Activated T-helper 9 cell treated with anti-CD3 and anti-CD28 coated beads, Interleukin-2, amount 50 U/mL, for 16 hours (primary cell): ENCODE results near the gene PELO.
"Not testable (repeated sequence)": the region's sequence is repeated elsewhere in the genome, so short reads cannot be mapped to it uniquely, and the experiment has no call there.

Experiments used
- DNase-seq: peaks from one replicate; pipeline ENCODE4 v3.0.0-alpha.2; 2020; ENCODE audit warnings: low read depth

The PELO gene, protein sequence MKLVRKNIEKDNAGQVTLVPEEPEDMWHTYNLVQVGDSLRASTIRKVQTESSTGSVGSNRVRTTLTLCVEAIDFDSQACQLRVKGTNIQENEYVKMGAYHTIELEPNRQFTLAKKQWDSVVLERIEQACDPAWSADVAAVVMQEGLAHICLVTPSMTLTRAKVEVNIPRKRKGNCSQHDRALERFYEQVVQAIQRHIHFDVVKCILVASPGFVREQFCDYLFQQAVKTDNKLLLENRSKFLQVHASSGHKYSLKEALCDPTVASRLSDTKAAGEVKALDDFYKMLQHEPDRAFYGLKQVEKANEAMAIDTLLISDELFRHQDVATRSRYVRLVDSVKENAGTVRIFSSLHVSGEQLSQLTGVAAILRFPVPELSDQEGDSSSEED

DNA sequence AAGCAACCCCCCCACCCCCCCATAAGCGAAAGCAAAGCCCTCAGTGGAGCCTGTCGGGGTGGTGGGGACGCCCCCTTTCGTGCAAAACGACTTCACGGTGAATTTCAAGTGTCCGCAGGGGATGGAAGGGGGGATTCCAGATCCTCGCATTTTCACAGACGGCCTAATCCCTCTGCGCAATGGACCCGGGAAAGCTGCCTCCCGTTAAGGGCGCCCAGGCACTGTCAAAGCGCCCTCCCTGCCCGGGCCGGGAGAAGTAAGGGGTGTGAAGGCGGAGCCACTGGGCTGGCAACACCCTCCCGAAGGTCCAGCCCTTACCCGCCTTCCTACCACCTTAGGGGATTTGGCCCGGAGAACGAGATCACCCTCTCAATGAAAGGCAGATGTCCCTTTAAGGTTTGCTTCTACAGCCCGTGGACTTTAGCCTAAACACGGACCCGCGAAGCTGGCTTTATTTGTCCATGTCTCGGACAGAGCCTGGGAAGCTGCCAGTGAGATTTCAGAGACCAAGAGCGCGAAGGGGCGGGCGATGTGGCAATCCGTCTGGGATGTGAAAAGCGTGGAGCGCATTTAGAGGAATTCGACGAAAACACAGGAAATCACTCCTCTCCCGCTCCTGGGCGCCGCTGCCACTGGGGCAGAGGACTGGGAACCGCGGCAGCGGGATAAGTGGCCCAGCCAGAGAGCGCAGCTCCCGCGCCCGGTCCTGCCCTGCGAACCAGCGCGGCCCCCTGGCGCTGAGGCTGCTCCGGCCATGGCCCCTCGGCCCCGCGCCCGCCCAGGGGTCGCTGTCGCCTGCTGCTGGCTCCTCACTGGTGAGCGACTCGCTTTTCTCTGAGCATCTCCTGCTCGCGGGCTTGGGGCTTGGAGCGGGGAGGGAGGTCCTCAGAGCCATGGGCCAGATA is at the start of gene PELO, which contains the start of gene ITGA1:
TSS of gene PELO (plus strand) at position 317 of the 905 bp plus-strand sequence. CDS start 12,479 bp downstream, outside the sequence.
TSS of gene ITGA1 (plus strand) at position 317 of the 905 bp plus-strand sequence. CDS start at position 755, 438 bp downstream.
- DNase-seq = peak; percentile 46

DNA sequence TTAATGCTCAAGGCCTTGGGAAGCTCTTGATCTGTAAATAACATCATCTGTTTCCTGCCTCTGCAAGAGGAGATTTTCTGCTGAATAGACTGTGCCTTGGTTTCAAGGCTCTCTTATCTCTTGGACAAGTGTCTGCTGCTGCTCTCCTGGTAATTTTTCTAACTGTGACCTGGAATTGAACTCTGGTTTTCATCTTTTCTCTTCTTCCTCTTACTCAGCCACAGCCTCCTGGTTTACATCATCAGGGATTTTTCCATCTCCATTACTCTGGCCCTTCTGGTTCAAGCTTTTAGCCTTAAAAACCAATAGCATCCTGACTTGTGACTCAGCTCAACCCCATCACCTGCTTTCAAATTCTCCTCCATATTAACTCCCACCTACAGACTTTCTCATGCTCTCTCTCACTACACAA is 49.6 kb upstream of the PELO start:
- DNase-seq = no peak

DNA sequence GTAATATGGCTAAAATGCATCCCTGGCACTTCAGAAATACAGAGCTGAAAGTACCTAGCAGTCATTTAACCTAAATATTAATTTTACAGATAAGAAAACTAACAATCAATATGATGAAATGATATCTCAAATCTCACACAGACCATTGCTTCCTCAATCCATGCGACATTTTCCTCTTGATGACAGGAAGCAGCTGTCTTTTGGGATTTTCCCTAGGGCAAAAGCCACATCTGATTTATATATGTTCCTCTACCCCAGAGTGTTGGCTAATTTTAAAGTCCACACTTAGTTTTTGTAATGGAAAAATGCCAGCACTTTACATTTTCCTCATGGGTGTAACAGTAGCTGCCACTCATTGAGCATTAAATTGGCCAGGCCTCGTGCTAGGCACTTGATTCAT is 47.7 kb upstream of the PELO start:
- DNase-seq = no peak

DNA sequence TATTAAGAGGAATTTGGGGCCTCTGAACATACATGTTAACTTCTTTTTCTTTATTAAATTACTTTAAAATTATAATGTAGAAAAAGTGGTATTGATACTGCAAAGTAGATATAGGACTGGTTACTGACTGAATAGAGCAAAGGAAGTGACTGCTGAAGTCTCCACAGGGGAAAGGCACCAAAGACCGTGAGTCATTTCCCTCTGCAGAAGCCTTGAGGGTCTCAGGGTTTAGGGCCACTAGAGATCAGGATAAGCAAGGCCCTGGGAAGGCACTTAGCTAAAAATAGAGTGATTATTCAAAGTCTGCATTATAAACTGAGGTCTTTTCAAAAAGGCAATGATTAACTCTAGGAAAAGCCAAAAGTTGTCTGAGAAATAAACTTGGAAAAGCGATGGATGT is 44.7 kb upstream of the PELO start:
- no peak for DNase-seq

DNA sequence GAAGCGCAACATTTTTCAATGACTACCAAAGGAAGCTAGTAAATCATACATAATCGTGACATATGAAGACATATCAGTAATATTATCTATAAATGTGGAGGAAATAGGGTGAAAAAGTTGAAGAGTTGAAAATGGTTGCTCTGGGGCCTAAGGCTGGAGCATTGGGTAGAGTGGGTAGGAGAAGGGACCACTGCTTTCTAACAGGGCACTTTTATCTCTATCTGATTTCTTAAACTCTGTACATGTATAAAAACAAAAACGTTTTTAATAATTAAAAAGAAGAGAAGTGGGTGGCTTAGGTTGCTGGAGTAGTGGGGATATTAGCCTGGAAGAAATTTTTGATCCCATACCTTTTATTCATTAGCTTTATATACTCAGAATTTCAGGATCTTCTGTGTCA is 44.2 kb upstream of the PELO start:
- no peak for DNase-seq

DNA sequence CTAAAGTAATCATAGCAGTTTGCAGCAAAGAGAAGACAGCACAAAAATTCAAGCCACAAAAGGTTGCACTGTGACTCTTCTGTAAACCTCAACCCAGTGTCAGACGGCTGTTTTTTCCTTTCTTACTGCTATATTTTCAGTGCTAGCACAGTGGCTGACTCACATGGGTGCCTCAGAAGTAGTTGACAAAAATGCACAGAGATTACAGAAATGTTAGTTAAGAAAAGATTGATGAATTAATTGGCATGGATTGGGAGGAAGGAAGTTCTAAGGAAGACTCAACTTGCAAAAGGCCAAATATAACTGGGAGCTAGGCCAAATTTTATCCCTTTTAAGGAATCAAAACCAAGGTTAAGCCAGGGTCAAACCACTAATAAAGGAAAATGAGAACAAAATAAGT is 43.7 kb upstream of the PELO start:
- DNase-seq = no peak

DNA sequence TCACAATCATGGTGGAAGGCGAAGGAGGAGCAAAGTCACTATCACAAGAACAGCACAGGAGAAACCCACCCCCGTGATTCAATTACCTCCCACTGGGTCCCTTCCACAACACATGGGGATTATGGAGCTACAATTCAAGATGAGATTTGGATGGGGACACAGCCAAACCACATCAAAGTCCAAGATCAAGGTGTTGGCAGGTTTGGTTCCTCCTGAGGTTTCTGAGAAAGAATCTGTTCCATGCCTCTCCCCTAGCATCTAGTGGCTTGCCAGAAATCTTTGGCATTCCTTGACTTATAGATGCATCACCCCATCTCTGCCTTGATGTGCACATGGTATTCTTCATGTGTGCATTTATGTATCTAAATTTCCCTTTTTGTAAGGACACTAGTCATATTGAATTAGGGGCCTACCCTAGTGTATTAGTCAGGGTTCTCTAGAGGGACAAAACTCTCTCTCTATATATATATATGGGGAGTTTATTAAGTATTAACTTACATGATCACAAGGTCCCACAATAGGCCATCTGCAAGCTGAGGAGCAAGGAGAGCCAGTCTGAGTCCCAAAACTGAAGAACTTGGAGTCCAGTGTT is 42.8 kb upstream of the PELO start:
- DNase-seq = not testable (repeated sequence)

DNA sequence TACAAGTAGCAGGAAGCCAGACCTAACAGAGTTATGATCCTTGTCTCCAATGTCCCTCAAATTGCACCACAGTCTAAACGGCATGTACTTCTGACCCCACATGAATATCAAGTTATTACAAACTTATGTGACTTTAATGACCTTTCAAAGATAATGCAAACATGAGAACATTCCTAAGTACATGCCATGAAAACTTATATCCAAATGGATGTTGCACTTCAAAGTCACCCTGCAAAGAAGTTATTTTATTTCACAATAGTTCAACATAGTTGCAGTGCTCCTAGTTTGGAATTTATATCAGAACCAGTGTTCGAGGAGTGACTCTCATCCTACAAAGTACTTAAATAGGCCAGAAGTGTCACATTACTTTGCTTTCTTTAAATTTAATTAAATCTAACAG is 41.2 kb upstream of the PELO start:
- no peak for DNase-seq

DNA sequence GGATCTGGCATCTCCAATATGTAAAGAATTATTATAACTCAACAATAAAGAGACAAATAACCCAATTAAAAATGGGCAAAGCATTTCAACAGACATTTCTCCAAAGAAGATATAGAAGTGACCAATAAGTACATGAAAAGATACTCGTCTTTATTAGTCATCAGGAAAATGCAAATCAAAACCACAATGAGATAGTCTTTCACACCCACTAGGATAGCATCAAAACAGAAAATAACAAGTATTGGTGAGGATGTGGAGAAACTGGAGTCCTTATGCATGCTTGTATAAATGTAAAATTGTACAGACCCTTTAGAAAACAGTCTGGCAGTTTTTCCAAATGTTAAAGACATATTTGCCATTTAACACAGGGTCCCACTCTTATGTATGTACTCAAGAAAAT is 39.1 kb upstream of the PELO start:
- no peak for DNase-seq

DNA sequence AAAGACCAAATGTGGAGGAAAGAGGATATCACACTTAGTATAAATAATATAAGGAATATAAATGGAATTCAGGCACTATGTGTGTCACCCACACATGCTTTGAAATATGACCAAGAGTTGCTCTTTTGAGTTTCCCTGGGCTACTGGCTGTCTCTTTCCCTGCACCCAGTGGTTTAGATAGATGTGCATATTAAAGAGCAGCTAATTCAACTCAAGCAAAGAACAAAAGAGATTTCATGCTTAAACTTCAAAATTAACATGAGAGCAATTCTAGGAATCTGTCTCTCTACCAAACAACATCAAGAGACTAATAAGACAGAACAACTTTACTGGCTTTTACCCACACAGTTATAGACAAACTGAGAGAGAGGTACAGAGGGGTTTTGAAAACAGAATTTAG is 38.0 kb upstream of the PELO start:
- no peak for DNase-seq

DNA sequence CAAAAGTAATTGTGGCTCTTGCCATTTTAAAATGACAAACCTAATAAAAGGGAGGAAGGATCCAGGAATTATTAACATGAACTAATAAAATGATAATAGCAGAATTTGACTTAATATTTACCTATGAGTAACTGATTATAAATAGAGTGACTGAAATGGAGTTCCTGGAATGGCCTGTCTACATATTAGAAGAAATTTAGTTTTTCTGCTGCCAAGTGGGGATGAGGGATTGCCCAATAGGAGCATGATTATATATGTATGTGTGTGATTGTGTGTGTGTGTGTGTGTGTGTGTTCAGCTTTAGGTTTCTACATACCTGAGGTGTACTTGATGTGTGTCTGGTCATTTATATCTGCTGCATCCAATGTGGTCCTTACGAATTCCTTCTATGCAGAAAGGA is 36.6 kb upstream of the PELO start:
- no peak for DNase-seq

DNA sequence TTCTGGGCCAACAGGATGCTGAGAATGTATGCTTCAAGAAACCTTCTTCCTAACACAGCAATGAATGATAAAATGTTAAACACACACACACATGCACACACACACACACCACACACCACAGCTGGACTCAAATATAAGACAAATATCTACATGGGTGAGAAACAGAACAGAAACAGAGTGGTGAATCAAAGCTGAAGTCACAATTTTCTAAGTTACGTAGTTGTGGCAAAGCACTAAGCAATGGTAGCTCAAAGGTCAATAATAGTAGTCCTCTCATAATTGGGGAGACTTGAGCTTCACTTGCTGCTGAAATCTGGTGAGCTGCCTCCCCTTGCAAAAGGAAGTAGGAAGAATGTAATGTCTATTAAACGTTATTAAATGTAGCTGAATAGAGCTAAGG is 33.7 kb upstream of the PELO start:
- no peak for DNase-seq

DNA sequence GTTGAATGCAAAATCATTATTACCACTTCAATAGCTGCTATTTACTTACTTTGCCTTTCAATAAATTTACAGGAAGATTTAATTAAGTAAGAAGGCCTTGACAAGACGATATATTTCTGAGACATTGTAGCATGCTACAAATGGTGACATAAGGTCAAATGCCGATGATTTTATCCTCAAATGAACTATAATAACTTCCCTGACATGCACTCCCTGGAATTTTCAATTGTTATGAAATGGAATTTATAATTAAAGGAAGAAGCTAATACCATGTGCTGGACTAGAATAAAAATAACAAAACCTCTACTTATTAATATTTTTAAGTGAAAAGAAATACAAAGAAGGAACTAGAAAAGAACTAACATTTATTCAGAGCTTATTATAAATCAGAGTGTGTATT is 30.2 kb upstream of the PELO start:
- DNase-seq = no peak

DNA sequence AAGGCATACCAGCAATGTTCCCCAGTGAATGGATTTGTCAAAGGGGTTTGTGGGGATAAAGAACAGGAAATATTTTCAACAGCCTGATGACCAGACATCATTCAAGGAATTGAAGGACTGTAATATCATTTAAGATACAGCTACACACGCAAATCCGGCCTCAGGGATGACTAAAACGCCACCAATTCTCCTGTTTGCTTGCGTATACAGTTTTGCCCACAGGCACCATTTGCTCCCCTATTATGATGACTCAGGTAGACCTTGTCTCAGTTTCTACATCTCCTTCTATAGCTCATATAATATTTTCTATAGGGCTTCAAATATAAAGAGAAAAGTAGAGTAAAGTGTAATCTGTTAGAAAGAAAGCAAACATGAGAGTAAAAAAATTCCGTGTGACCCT is 29.7 kb upstream of the PELO start:
- no peak for DNase-seq

DNA sequence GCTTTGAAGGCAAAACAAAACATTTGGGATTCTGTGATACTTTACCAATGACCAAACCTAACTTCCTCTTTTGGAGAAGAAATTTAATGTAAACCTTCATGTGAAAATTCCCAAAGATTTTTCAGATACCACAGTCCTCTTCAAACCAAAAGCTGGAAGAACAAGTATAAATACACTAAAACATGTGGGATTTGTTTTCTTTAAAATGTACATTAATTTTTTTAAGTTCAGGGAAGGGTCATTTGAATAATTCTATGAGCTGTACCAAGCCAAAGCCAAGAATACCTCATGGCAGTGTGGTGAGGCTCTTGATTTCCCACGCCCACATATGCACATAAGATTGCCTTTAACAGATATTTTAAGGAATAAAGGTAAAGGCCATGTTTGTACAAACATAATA is 28.4 kb upstream of the PELO start:
- DNase-seq = no peak

DNA sequence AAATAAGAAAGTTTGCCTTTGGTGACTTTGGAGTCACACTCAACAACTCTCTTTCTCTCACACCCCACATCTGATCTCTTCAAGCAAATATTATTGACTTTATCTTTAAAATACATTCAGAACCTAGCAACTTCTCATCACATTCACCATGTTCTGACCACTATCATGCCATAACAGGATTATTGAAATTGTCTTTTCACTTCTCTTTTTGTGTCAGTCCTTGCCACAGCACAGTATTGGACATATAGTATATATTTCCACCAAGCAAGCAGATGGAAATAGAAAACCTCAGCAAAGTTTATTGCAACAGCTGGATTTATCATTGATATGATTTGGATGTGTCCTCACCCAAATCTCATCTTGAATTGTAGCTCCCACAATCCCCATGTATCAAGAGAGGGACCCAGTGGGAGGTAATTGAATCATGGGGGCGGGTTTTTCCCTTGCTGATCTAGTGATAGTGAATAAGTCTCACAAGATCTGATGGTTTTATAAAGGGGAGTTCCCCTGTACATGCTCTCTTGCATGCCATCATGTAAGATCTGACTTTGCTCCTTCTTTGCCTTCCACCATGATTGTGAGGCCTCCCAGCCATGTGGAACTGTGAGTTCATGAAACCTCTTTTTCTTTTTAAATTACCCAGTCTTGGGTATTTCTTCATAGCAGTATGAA is 26.9 kb upstream of the PELO start:
- no peak for DNase-seq

DNA sequence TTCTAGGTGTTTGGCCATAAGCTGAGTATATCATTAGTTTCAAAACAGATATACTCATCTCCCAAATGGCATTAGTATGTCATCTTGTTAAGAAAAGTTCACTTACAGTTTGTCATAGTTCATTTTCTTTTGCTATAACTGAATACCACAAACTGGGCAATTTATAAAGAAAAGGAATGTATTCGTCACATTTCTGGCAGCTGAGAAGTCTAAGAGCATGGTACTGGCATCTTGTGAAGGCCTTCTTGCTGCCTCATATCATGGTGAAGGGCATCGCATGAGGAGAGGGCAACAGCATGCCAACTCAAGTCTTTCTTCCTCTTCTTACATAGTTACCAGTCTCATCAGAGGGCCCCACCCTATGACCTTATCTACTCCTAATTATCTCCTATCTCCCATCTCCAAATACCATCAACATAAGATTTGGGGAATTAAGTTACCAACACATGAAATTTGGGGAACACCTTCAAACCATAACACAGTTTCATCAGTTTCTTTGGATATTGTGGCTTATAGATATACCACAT is 20.4 kb upstream of the PELO start:
- no peak for DNase-seq

DNA sequence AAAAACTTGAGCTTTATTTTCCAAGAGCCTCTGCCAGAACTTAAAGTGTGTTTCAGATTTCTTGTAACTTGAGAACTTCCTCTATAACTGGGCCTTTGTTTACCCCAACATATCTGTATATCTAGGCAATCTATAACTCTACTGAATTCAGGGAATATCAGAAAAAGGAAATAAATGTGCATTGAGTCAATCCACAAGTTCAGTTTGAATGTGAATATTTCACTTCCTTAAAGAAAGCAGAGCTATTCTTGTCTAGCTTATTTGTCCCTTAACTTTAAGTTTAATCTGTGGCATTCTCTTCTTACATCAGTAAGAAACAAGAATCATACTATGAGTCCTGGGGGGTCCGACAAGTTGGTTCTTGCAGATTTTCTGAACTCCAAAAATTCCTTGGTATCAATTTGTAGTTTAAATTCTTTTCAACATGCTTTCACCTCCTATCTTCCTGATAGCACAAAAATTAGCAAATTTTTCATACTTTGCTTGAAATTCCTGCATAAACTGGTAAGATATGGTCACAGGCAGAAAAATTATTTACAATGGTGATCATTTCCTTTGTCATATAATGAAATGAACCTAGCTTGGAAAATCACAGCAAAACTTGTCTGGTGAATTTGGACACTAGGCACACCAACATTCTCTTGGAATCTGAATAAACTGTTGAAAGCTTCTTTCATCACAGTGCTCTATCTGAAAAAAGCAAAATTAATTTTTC is 19.8 kb upstream of the PELO start:
- DNase-seq = no peak

DNA sequence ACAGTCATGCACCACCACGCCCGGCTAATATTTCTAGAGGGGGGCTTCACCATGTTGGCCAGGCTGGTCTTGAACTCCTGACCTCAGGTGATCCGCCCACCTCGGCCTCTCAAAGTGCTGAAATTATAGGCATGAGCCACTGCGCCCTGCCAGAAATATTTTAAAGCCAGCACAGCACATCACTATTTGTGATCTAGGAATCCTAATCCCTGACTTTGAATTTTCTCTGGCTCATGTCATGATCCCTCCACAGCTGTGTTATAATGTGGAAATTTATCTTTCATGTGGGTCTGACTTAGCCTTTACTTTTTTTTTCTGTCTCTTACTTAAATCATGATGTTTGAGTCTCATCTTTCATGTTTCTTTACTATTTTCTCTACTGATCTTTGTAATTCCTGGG is 18.7 kb upstream of the PELO start:
- DNase-seq = no peak

DNA sequence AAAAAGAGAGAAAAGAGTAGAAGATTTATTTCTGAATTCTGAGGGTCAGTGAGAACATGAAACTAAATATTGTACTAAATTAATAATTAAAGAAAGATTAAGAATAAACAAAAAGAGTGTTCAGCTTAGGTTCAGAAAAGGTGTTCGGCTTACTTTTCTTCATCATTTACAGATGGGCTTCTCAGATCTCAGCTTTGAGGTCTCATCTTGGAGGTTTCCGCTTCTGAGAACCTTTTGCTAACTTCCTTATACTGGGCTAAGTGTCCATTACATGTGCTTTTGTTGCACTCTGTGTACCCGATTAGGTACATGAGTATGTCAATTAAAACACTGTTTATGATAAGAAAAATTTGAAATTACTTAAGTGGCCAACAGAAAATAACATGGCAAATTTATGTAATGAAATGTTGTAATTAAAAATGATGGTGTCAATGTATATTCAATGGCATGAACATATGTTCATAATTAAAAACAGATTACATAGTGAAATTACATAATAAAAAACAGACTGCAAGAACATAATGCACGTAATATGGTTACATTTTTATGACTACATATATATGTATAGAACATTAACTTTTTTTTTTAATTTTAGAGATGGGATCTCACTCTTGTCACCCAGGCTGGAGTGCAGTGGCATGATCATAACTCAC is 17.3 kb upstream of the PELO start:
- DNase-seq = no peak
